GM19395 (cell line): Measurements from ENCODE around the gene CADM4.
"Not testable (repeated sequence)": the region's sequence is repeated elsewhere in the genome, so short reads cannot be mapped to it uniquely, and the experiment has no call there.

Experiments used
- ATAC-seq: cut with Tn5 transposase; IDR thresholded peaks from one replicate; pipeline ENCODE4 v1.9.1; 2021; ENCODE audit warnings: mild to moderate bottlenecking, moderate library complexity; ENCODE audit not compliant: unreplicated experiment

CADM4 gene

GRCh38 chr19:43667126-43667875, 27.7 kb upstream of the CADM4 start:
- ATAC-seq = no peak

- ATAC-seq = no peak
Measured at GRCh38 chr19:43664018-43664417, 24.4 kb upstream of the CADM4 start.

- no peak for ATAC-seq
Measured at GRCh38 chr19:43662487-43662886, 22.8 kb upstream of the CADM4 start.

- ATAC-seq = no peak
Measured at GRCh38 chr19:43660971-43661360, 21.3 kb upstream of the CADM4 start.

GRCh38 chr19:43660301-43660970, 20.8 kb upstream of the CADM4 start:
- ATAC-seq = no peak

GRCh38 chr19:43658494-43658893, 18.8 kb upstream of the CADM4 start:
- ATAC-seq = no peak

- ATAC-seq = no peak
Measured at GRCh38 chr19:43658001-43658400, 18.4 kb upstream of the CADM4 start.

- no peak for ATAC-seq
Measured at GRCh38 chr19:43656436-43656835, 16.8 kb upstream of the CADM4 start.

GRCh38 chr19:43652546-43652874, 12.9 kb upstream of the CADM4 start:
- no peak for ATAC-seq

- no peak for ATAC-seq
Measured at GRCh38 chr19:43651758-43652545, 12.3 kb upstream of the CADM4 start.

GRCh38 chr19:43650276-43650675, 10.6 kb upstream of the CADM4 start:
- ATAC-seq = not testable (repeated sequence)

- ATAC-seq = no peak
Measured at GRCh38 chr19:43649514-43649913, 9.9 kb upstream of the CADM4 start.

- ATAC-seq = no peak
Measured at GRCh38 chr19:43648633-43649032, 9.0 kb upstream of the CADM4 start.

GRCh38 chr19:43644181-43644580, 4.5 kb upstream of the CADM4 start:
- no peak for ATAC-seq

- no peak for ATAC-seq
Measured at GRCh38 chr19:43643326-43643725, 3.7 kb upstream of the CADM4 start.

GRCh38 chr19:43642531-43642930, 2.9 kb upstream of the CADM4 start:
- ATAC-seq = no peak

- no peak for ATAC-seq
Measured at GRCh38 chr19:43641333-43641732, 1.7 kb upstream of the CADM4 start.

- ATAC-seq = no peak
Measured at GRCh38 chr19:43640424-43640757, 741 bp upstream of the CADM4 start.

GRCh38 chr19:43638995-43639518, 593 bp downstream of the CADM4 start:
- no peak for ATAC-seq

GRCh38 chr19:43638214-43638994, 1.2 kb downstream of the CADM4 start:
- ATAC-seq = no peak

GRCh38 chr19:43636121-43636683, 3.4 kb downstream of the CADM4 start:
- no peak for ATAC-seq
